ENCODE data around the gene PRDM8.
A peak's percentile ranks its signal among the peaks of the same experiment; 100 is the strongest.
"Not testable (repeated sequence)": the region's sequence is repeated elsewhere in the genome, so short reads cannot be mapped to it uniquely, and the experiment has no call there.

Gene PRDM8

DNA sequence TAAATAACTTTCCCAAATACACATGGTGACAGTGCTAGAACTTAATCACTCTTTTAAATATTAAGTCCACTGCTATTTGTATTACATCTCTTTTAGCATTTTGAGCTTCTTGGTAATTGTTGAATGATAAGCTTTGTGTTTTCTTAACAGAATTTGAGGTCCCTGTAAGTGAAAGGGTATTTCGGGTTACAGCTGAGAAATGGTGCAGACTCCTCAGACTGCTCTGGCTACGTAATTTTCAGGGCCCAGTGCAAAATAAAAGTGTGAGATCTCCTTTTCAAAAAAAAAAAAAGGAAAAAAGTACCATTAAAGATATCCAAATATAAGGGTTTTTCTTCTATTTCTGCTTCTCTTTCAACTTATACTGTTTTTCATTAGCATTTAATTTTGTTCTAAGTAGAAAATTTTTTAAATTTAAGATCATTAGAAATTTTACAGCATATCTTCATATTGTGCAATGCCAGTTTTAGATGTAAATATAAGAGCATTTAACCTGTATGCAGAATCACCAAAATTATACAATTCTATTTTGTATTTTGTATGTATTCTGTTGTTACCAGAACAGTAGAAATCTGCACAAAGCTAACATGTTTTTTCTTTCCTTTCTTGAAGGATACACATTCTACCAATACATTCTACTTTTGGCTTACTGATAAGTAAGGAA lies 35.5 kb downstream of the PRDM8 start:
- TF ChIP-seq TAF1 (IDR thresholded peaks at IDR 0.05; ENCODE audit: low read depth, low read length) (no peak), POU2F2 (IDR thresholded peaks at IDR 0.05; ENCODE audit: low read depth, low read length) (no peak), SPI1 (IDR thresholded peaks at IDR 0.05; ENCODE audit: low read depth, low read length) (no peak), PAX5 (IDR thresholded peaks at IDR 0.05; ENCODE audit: insufficient read depth, low read length, severe bottlenecking) (no peak), POLR2AphosphoS5 (IDR thresholded peaks at IDR 0.05; ENCODE audit: low read depth, low read length) (no peak), POLR2A (IDR thresholded peaks at IDR 0.05; ENCODE audit: low read depth, low read length) (no peak)
- FAIRE-seq (no peak), DNase-seq (ENCODE audit: insufficient read length, low spot score) (no peak)

DNA sequence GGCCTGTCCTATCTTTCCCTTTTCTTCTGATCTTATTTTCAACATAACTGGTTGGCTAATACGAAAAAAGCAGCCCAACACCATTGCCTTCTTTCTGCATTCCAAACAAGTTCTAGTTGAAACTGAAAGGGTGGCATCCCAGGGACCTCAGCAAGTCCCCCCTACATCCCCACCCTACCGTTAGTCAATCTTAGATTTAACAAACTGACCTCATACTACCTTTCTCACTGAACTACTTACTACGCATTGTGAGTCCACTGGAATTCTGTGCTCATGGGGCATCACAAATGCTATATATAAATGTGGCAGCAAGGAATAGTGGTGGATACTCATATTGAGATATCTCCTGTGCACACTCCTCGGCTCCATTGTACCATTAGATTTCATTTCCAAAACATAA lies 36.1 kb downstream of the PRDM8 start:
- FAIRE-seq, result no peak

GRCh38 chr4:80235451-80235850 lies 38.1 kb downstream of the PRDM8 start:
- FAIRE-seq, result no peak
- DNase-seq (ENCODE audit: insufficient read length, low spot score), result no peak
- TF ChIP-seq SPI1 (IDR thresholded peaks at IDR 0.05; ENCODE audit: low read depth, low read length), result no peak
- no peak for TF ChIP-seq POLR2AphosphoS5 (IDR thresholded peaks at IDR 0.05; ENCODE audit: low read depth, low read length)

More for the DNA sequence above, 36.1 kb downstream of the PRDM8 start:
- TF ChIP-seq POLR2A (IDR thresholded peaks at IDR 0.05; ENCODE audit: low read depth, low read length) (no peak), POLR2AphosphoS5 (IDR thresholded peaks at IDR 0.05; ENCODE audit: low read depth, low read length) (no peak), SPI1 (IDR thresholded peaks at IDR 0.05; ENCODE audit: low read depth, low read length) (no peak), PAX5 (IDR thresholded peaks at IDR 0.05; ENCODE audit: insufficient read depth, low read length, severe bottlenecking) (no peak), TAF1 (IDR thresholded peaks at IDR 0.05; ENCODE audit: low read depth, low read length) (no peak)
- DNase-seq (ENCODE audit: insufficient read length, low spot score), result no peak

DNA sequence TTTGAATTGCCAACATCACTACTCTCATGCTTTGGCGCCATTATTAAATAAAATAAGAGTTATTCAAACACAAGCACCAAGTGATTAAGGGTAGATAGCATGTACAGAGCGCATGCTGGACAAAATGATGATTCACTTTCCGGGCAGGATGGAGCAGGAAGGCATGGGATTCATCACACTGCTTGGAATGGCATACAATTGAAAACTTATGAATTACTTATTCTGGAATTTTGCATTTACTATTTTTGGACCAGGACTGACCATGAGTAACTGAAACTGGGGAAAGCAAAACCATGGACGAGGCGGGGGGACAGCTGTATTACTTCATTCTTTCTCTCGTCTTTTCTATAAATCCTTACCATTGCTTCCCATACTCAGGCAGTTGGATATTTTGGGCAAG lies 40.7 kb downstream of the PRDM8 start:
- TF ChIP-seq POLR2AphosphoS5 (IDR thresholded peaks at IDR 0.05; ENCODE audit: low read depth, low read length), result no peak
- no peak for TF ChIP-seq POLR2A (IDR thresholded peaks at IDR 0.05; ENCODE audit: low read depth, low read length)
- no peak for TF ChIP-seq SPI1 (IDR thresholded peaks at IDR 0.05; ENCODE audit: low read depth, low read length)
- no peak for TF ChIP-seq TAF1 (IDR thresholded peaks at IDR 0.05; ENCODE audit: low read depth, low read length)
- no peak for TF ChIP-seq POU2F2 (IDR thresholded peaks at IDR 0.05; ENCODE audit: low read depth, low read length)
- FAIRE-seq (no peak), DNase-seq (ENCODE audit: insufficient read length, low spot score) (no peak)

DNA sequence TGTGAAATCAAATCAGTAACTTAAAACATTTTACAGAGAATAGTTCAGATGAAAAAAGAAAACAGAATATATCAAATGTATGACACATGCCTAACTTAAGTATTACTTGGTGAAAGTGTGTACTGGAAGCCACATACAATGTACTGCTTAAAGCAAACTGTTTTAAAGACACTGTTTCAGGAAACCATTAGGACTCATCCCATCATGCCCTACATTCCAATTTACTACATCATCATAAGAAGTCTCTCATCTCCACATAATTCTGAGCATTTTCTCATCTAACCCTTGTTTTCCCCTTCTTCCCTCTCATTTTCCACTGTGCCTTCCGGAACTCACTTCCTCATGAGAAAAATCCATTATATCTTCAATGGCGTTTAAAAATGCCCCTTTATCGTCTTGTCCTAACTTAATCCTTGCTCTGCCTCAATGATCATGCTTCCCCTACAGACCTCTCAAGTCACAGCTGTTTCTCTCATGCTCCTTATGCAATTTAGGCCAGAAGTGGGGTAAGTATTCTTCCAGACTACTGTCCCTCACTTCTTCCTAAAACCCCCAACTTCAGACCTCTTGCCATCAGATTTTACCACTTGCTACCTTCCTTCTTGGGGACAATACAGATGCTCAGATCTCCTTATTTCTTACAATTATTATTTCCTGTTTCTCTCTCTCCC lies 42.3 kb downstream of the PRDM8 start:
- FAIRE-seq, result no peak
- no peak for TF ChIP-seq POLR2A (IDR thresholded peaks at IDR 0.05; ENCODE audit: low read depth, low read length)
- TF ChIP-seq TAF1 (IDR thresholded peaks at IDR 0.05; ENCODE audit: low read depth, low read length), result no peak
- TF ChIP-seq POU2F2 (IDR thresholded peaks at IDR 0.05; ENCODE audit: low read depth, low read length), result no peak
- no peak for TF ChIP-seq POLR2AphosphoS5 (IDR thresholded peaks at IDR 0.05; ENCODE audit: low read depth, low read length)
- TF ChIP-seq SPI1 (IDR thresholded peaks at IDR 0.05; ENCODE audit: low read depth, low read length), result no peak
- no peak for TF ChIP-seq PAX5 (IDR thresholded peaks at IDR 0.05; ENCODE audit: insufficient read depth, low read length, severe bottlenecking)

GRCh38 chr4:80240976-80241375 lies 43.7 kb downstream of the PRDM8 start:
- DNase-seq (ENCODE audit: insufficient read length, low spot score) (no peak), FAIRE-seq (no peak)
- TF ChIP-seq SPI1 (IDR thresholded peaks at IDR 0.05; ENCODE audit: low read depth, low read length) (no peak), TAF1 (IDR thresholded peaks at IDR 0.05; ENCODE audit: low read depth, low read length) (no peak), POU2F2 (IDR thresholded peaks at IDR 0.05; ENCODE audit: low read depth, low read length) (no peak), POLR2AphosphoS5 (IDR thresholded peaks at IDR 0.05; ENCODE audit: low read depth, low read length) (no peak), POLR2A (IDR thresholded peaks at IDR 0.05; ENCODE audit: low read depth, low read length) (no peak), PAX5 (IDR thresholded peaks at IDR 0.05; ENCODE audit: insufficient read depth, low read length, severe bottlenecking) (no peak)

More for the DNA sequence above, 42.3 kb downstream of the PRDM8 start:
- no peak for DNase-seq (ENCODE audit: insufficient read length, low spot score)

DNA sequence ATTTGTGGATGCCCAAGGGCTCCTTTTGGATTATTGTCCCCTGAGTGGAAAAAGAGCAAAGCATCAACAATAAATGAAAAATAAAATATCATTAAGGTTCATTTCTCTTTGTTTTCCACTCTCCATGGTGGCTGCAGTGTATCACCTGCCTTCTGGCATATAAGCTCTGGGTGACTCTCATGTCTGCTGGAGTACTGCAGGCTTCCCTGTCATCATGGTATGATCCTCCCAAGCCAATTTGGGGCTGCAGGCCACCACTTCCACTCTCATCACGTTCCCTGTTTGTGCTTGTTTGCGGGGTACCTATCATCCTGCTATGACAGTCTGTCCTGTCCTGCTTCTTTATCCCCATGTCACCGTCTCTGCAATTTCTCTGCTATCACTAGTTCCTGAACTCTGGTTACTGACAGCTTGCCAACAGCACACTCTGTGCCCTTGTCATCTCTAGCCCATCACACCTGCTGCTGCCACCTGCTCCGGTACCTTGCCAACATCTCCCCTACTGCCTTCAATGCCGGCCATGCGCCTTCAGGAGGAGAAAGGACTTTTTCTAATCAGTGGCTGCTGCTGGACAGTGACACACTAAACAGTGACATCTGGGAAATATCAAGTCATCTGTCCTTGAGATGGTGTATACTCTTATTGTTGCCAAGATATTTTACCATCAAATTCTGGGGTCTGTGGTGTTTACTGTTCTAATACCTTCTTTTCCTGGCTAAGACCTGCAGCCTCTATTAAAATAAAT lies 46.1 kb downstream of the PRDM8 start:
- no peak for FAIRE-seq
- no peak for TF ChIP-seq SPI1 (IDR thresholded peaks at IDR 0.05; ENCODE audit: low read depth, low read length)
- TF ChIP-seq PAX5 (IDR thresholded peaks at IDR 0.05; ENCODE audit: insufficient read depth, low read length, severe bottlenecking), result no peak
- no peak for TF ChIP-seq POLR2A (IDR thresholded peaks at IDR 0.05; ENCODE audit: low read depth, low read length)
- DNase-seq (ENCODE audit: insufficient read length, low spot score), result no peak

- DNase-seq (ENCODE audit: insufficient read length, low spot score); FAIRE-seq: not testable (repeated sequence)
Measured at GRCh38 chr4:80247484-80247883, 50.2 kb downstream of the PRDM8 start.

GRCh38 chr4:80249144-80249543 lies 51.8 kb downstream of the PRDM8 start:
- no peak for DNase-seq (ENCODE audit: insufficient read length, low spot score)
- 0 out of 2 replicates have a peak, but pooled peaks have one; percentile 1 for TF ChIP-seq SPI1 (IDR thresholded peaks at IDR 0.05; ENCODE audit: low read depth, low read length)
- TF ChIP-seq POLR2A (IDR thresholded peaks at IDR 0.05; ENCODE audit: low read depth, low read length), result no peak
- no peak for FAIRE-seq

DNA sequence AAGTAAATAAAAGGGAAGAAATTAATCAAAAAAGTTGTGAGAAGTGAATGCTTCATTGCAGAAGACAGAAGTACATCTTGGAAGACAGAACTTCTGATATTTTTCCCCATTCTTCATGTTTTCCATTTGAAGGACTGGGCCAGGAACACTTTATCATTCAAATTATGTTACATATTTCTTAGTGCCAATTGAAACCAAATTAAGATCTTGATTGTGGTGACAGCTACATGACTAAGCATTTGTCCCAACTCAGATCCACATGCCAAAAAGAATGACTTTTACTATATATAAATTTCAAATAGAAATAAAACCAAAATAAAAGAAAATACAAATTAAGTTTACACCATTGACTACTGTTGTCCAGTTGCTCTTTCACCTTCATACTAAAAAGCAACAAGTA lies 55.1 kb downstream of the PRDM8 start:
- no peak for DNase-seq (ENCODE audit: insufficient read length, low spot score)
- no peak for TF ChIP-seq POLR2A (IDR thresholded peaks at IDR 0.05; ENCODE audit: low read depth, low read length)
- TF ChIP-seq SPI1 (IDR thresholded peaks at IDR 0.05; ENCODE audit: low read depth, low read length), result no peak
- no peak for TF ChIP-seq POU2F2 (IDR thresholded peaks at IDR 0.05; ENCODE audit: low read depth, low read length)
- no peak for TF ChIP-seq PAX5 (IDR thresholded peaks at IDR 0.05; ENCODE audit: insufficient read depth, low read length, severe bottlenecking)
- no peak for TF ChIP-seq POLR2AphosphoS5 (IDR thresholded peaks at IDR 0.05; ENCODE audit: low read depth, low read length)
- no peak for TF ChIP-seq TAF1 (IDR thresholded peaks at IDR 0.05; ENCODE audit: low read depth, low read length)
- no peak for FAIRE-seq
